Tibial nerve (tissue), 4 donors: ENCODE measurements around the gene ZNF474. TPM values are rescaled to one million over a fixed set of nuclear protein-coding genes. Genes with fewer than 3 reads are reported as not detected.

Experiments
- DNase-seq, 2 donors: peaks; one replicate each; pipeline ENCODE4 v3.0.0-alpha.2; 2019; ENCODE audit warnings: low spot score in 2 of 2
- H3K27ac ChIP-seq, 4 donors: fragments of 200-600 bp; sonication (generic) in 3 of 4; one replicate each; pipeline ENCODE4 v1.5.1; 2017 to 2019; ENCODE audit warnings: mild to moderate bottlenecking in 1 of 4
- H3K27me3 ChIP-seq, 2 donors: fragments of 200-600 bp; sonication (generic) in 1 of 2; one replicate each; pipeline versions ENCODE4 v1.5.1 to v1.6.0; 2017 to 2019
- H3K36me3 ChIP-seq, 3 donors: fragments of 200-600 bp; sonication (generic); one replicate each; pipeline ENCODE4 v1.5.1; 2018 to 2019
- H3K4me1 ChIP-seq, 4 donors: fragments of 200-600 bp; sonication (generic) in 3 of 4; one replicate each; pipeline ENCODE4 v1.5.1; 2017 to 2019
- H3K4me3 ChIP-seq, 4 donors: fragments of 200-600 bp; sonication (generic) in 3 of 4; one replicate each; pipeline ENCODE4 v1.5.1; 2017 to 2019; ENCODE audit warnings: mild to moderate bottlenecking in 1 of 4, moderate library complexity in 1 of 4
- H3K9me3 ChIP-seq, 4 donors: fragments of 200-600 bp; sonication (generic) in 3 of 4; one replicate each; pipeline ENCODE4 v1.5.1; 2017 to 2019
- CTCF ChIP-seq, 5 experiments: fragments of 200-600 bp in 3 of 5; fragments of 450-650 bp in 2 of 5; sonication (generic) in 3 of 5; IDR thresholded peaks; one replicate each; pipeline ENCODE4 v1.5.1; 2016 to 2019; ENCODE audit warnings: antibody characterized with exemption in 5 of 5, mild to moderate bottlenecking in 3 of 5, moderate library complexity in 2 of 5
- EP300 ChIP-seq, 2 donors: sonication (generic); formaldehyde crosslinking; IDR thresholded peaks; one replicate each; pipeline ENCODE4 v1.6.1; 2017; ENCODE audit warnings: antibody characterized with exemption in 2 of 2, mild to moderate bottlenecking in 1 of 2
- POLR2A ChIP-seq, 2 donors: fragments of 450-650 bp; IDR thresholded peaks; one replicate each; pipeline ENCODE4 v1.6.1; 2017; ENCODE audit warnings: antibody characterized with exemption in 2 of 2, mild to moderate bottlenecking in 2 of 2, moderate library complexity in 2 of 2
- WGBS, 2 donors: methylation state at CpG; one replicate each; pipeline ENCODE4 v1.1.5; 2018; 5-methylcytosine and 5-hydroxymethylcytosine counted together
- total RNA-seq, 4 donors: library from RNA; depleted of rRNA; stranded (reverse); fragments of >200 nt; gene quantifications; one replicate each; pipeline ENCODE4 v1.1.0, GENCODE V29; 2016

Gene ZNF474
- total RNA-seq, 4 donors from 2014 or later = 1.5 to 1.8 TPM; not detected in 2

GRCh38 chr5:122110987-122111386 is 18.4 kb upstream of the ZNF474 start:
- TF ChIP-seq POLR2A (IDR thresholded peaks at IDR 0.05) (no peak), EP300 (IDR thresholded peaks at IDR 0.05) (no peak), CTCF (IDR thresholded peaks at IDR 0.05) (no peak)
- H3K4me1 ChIP-seq = no peaks in the 10 kb centered on the region
- WGBS, 2 donors = 52 to 59% methylated on average over 3 of the region's 3 CpGs
- H3K36me3 ChIP-seq = no peaks in the 10 kb centered on the region
- H3K27ac ChIP-seq = no peak overlapping the region
- no peak for DNase-seq
- no peaks in the 10 kb centered on the region for H3K9me3 ChIP-seq
- H3K27me3 ChIP-seq = no peaks in the 10 kb centered on the region
- no peak overlapping the region for H3K4me3 ChIP-seq

- no peak overlapping the region for H3K27ac ChIP-seq
- TF ChIP-seq CTCF (IDR thresholded peaks at IDR 0.05) = no peak
- DNase-seq = no peak
- H3K4me1 ChIP-seq = no peaks in the 10 kb centered on the region
- WGBS, 2 donors = 56 to 77% methylated on average over 5 of the region's 5 CpGs
- H3K27me3 ChIP-seq = no peaks in the 10 kb centered on the region
- H3K9me3 ChIP-seq = no peaks in the 10 kb centered on the region
- no peaks in the 10 kb centered on the region for H3K36me3 ChIP-seq
- H3K4me3 ChIP-seq = no peak overlapping the region
Measured at GRCh38 chr5:122111460-122111859, 17.9 kb upstream of the ZNF474 start.

- Histone ChIP-seq H3K27me3 (no peaks in the 10 kb centered on the region), H3K4me1 (no peaks in the 10 kb centered on the region), H3K36me3 (no peaks in the 10 kb centered on the region), H3K9me3 (no peaks in the 10 kb centered on the region), H3K27ac (no peak overlapping the region), H3K4me3 (no peak overlapping the region)
- TF ChIP-seq POLR2A (IDR thresholded peaks at IDR 0.05) (no peak), EP300 (IDR thresholded peaks at IDR 0.05) (no peak), CTCF (IDR thresholded peaks at IDR 0.05) (no peak)
- 54 to 58% methylated on average over 3 of the region's 3 CpGs for WGBS, 2 donors
- no peak for DNase-seq
Measured at GRCh38 chr5:122112063-122112462, 17.3 kb upstream of the ZNF474 start.

- TF ChIP-seq POLR2A (IDR thresholded peaks at IDR 0.05) (no peak), CTCF (IDR thresholded peaks at IDR 0.05) (no peak), EP300 (IDR thresholded peaks at IDR 0.05) (no peak)
- H3K27me3 ChIP-seq = no peaks in the 10 kb centered on the region
- H3K27ac ChIP-seq = no peak overlapping the region
- WGBS, 2 donors = 71 to 85% methylated on average over 5 to 6 of the region's 6 CpGs
- no peak for DNase-seq
- H3K36me3 ChIP-seq = no peaks in the 10 kb centered on the region
- no peak overlapping the region for H3K4me3 ChIP-seq
- H3K4me1 ChIP-seq = no peaks in the 10 kb centered on the region
- H3K9me3 ChIP-seq = no peaks in the 10 kb centered on the region
Measured at GRCh38 chr5:122112733-122113558, 16.4 kb upstream of the ZNF474 start.

- Histone ChIP-seq H3K36me3 (no peaks in the 10 kb centered on the region), H3K9me3 (no peaks in the 10 kb centered on the region), H3K4me1 (no peaks in the 10 kb centered on the region), H3K27ac (no peak overlapping the region), H3K27me3 (no peaks in the 10 kb centered on the region), H3K4me3 (no peak overlapping the region)
- TF ChIP-seq EP300 (IDR thresholded peaks at IDR 0.05) (no peak), POLR2A (IDR thresholded peaks at IDR 0.05) (no peak), CTCF (IDR thresholded peaks at IDR 0.05) (no peak)
- 44 to 51% methylated on average over 2 of the region's 2 CpGs for WGBS, 2 donors
- DNase-seq = no peak
Measured at GRCh38 chr5:122114501-122114900, 14.8 kb upstream of the ZNF474 start.
